Measurements from ENCODE around the gene MAMDC2. TPM values are rescaled to one million over a fixed set of nuclear protein-coding genes. Genes with fewer than 3 reads are reported as not detected.

The MAMDC2 gene
- total RNA-seq, 1 experiment from 2014 or later: 1.6 TPM

DNA sequence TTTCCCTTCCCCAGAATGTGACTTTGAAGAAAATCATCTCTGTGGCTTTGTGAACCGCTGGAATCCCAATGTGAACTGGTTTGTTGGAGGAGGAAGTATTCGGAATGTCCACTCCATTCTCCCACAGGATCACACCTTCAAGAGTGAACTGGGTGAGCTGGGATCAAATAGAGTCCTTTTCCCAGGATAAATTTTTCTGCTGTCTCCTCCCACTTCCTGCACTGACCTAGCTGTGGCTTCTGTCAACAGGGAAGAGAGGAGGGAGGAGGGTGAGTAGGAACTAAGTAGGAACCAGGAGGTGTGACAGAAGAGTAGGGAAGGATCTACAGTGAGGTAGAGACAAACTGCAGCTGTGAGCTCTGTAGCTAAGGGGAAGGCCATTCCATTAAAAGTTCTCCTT is 69.3 kb downstream of the MAMDC2 start:
- in situ Hi-C loops (cut with HindIII; ENCODE audit: low pct_unique_long_range_greater_than_20kb, low sequenced_read_pairs): loop anchor here (25.0 kb wide), 1 partner anchor 151 kb away; no protein-coding TSS in a partner anchor
- no peak for DNase-seq (ENCODE audit: low read depth, low spot score)

DNA sequence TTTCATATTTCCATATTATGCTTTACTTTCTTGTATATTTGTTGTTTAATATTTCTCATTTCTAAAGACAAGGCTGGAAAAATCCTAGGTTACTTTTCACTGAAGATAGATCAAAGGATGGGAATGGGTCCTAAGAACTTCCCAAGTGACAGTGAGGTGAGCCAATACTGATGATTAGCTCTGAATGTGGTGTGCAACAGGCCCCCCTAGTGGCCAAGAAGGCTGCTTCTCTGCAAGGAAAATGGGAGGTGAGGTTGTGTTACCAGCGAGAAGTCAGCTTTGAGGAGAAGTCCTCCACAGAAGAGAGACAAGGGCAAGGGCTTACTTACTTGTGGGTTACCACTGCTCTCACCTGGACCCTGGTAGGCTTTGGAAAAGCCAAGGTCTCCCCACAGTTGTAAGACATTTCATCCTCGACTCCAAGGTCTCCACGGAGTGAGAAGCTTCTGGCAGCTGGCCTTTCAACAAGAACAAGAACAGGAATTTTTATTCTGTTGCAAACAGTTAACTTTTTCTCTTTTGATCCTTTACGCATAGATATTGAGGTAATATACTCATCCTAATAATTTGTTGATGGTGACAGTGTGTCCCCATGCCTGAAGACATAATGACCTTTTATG is 69.9 kb downstream of the MAMDC2 start:
- peak; percentile 81 for DNase-seq (ENCODE audit: low read depth, low spot score)
- in situ Hi-C loops (cut with HindIII; ENCODE audit: low pct_unique_long_range_greater_than_20kb, low sequenced_read_pairs): loop anchor here (25.0 kb wide), 1 partner anchor 151 kb away; no protein-coding TSS in a partner anchor

DNA sequence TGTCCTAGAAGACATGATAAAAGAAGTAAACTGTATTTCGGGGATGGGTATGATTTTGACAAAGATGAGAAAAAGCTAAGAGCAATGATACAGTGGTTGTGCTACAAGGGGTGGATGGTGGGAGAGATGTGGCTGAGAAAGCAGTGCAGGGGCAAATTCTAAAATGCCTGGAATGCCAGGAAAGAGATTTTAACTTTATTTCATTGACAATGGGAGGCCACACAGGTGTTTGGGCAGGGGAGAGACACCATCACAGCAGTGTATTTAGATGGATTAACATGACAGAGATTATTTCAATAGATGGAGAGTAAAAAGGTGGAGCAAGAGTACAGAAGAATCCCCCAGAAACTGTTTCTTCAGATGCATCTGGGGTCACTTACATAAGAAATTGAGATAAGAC is 71.2 kb downstream of the MAMDC2 start:
- no peak for DNase-seq (ENCODE audit: low read depth, low spot score)
- in situ Hi-C loops (cut with HindIII; ENCODE audit: low pct_unique_long_range_greater_than_20kb, low sequenced_read_pairs): loop anchor here (25.0 kb wide), 1 partner anchor 153 kb away; no protein-coding TSS in a partner anchor

DNA sequence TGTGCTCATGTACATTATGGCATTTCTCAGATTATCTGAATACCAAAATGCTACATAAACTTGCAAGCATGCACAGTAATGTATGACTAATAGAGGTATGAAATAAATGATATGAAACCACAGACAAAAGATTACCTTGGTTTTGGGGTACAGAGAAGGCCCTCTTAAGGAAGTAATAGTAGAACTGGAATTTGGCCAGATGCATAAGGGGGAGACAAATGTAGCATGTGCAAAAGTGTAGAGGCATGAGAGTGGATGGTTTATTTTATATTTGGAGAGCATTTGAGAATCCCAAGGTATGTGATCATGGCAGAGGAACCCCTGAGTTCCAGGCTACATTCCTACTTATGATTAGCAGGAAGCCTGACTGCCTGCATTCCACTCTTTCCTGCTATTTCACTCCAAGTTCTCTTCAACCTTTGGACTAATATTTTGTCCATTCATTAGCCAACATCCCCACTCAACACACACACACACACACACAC is 74.2 kb downstream of the MAMDC2 start:
- in situ Hi-C loops (cut with HindIII; ENCODE audit: low pct_unique_long_range_greater_than_20kb, low sequenced_read_pairs): loop anchor here (25.0 kb wide), 1 partner anchor 156 kb away; no protein-coding TSS in a partner anchor
- no peak for DNase-seq (ENCODE audit: low read depth, low spot score)

DNA sequence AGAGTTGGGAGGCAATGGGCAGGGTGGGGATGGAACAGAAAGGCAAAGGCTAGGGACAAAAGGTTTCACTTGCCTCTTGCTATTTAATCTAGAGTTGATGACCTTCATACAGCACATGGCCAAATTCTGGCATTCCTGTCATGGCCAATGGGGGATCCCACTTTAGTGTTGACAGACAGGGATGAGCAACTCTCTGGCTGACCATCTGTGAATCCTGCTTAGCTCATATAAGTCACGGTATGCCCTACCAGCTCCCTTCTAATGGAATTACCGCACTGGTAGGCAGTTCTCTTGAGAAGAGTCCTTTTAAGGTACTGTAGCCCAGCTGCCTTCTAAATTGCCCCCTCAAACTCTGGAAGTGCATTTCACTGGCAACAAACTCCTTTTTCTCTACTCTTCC is 76.1 kb downstream of the MAMDC2 start:
- no peak for DNase-seq (ENCODE audit: low read depth, low spot score)
- in situ Hi-C loops (cut with HindIII; ENCODE audit: low pct_unique_long_range_greater_than_20kb, low sequenced_read_pairs): loop anchor here (25.0 kb wide), 1 partner anchor 157 kb away; no protein-coding TSS in a partner anchor

DNA sequence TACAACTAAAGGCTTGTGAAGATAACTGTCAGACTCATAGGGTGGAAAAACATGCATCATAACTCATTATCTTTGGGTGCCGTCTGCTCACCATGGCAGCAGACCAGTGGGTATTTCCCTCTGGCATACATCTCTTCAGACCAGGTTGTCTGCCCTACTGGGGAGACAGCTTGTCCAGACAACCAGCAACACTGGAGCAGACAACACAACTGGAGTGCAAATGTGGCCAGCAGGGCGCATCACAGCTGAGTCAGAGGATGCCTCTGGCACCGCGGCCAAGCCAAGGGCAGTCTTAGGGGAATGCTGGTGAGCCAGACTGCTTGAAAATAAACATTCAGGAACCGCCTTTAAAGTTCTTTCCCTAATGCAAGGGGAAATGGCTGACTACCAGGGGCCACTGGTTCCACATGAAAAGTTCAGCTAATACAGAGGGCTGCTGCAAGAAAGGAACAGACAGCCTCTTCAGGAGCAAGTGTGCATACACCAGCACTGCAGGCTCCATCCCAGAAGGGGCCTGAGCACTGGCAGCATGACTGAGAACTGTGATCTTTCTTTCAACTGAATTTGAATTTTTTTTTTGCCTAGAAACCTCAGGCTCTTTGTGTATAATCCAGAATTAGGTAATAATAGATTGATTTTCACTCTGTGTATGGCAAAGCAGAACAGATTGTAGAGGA is 77.3 kb downstream of the MAMDC2 start:
- in situ Hi-C loops (cut with HindIII; ENCODE audit: low pct_unique_long_range_greater_than_20kb, low sequenced_read_pairs): loop anchor here (25.0 kb wide), 1 partner anchor 159 kb away; no protein-coding TSS in a partner anchor
- peak; percentile 49 for DNase-seq (ENCODE audit: low read depth, low spot score)

DNA sequence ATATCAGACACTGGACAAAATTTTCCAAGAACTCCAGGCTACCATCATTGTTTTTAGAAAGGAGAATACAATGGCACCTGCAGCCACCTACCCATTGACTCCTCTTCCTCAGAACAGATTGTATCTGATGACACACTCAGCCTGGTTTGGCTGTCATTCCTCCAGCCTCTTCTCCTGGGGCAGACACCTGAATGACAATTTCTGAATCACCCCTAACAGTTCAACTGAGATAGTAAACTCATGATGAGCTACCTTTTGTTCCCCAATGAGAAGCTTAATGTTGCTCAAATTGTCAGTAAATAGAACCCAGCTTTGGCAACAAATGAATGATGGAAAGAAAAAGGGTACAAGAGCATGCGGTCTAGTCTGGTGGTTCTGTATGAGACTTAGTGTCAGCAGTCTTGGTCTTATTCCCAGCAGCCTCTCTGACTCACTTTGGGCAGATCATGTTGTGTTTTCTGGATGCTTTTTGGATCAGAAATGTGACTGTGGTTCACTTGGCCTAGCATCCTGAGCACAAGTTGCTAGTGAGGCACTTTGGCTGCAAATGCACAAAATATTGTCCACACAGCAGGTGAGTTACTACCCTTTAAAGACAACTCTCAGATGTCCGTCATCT is 78.3 kb downstream of the MAMDC2 start:
- in situ Hi-C loops (cut with HindIII; ENCODE audit: low pct_unique_long_range_greater_than_20kb, low sequenced_read_pairs): loop anchor here (25.0 kb wide), 1 partner anchor 160 kb away; no protein-coding TSS in a partner anchor
- no peak for DNase-seq (ENCODE audit: low read depth, low spot score)

DNA sequence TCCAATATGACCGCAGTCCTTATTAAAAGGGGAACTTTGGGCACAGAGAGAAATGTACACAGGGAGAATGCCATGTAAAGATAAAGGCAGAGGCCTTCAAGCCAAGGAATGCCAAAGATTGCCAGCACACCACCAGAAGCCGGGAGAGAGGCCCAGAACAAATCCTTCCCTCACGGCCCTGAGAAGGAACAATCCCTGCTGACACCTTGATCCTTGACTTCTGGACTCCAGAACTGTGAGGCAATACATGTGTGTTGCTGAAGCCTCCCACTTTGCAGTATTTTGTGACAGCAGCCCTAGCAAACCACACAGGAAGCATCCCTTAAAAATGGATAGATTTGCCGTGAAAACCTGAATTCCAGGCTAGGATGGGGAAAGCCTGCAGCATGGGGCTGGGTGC is 80.0 kb downstream of the MAMDC2 start:
- no peak for DNase-seq (ENCODE audit: low read depth, low spot score)
- in situ Hi-C loops (cut with HindIII; ENCODE audit: low pct_unique_long_range_greater_than_20kb, low sequenced_read_pairs): loop anchor here (25.0 kb wide), 1 partner anchor 161 kb away; no protein-coding TSS in a partner anchor

DNA sequence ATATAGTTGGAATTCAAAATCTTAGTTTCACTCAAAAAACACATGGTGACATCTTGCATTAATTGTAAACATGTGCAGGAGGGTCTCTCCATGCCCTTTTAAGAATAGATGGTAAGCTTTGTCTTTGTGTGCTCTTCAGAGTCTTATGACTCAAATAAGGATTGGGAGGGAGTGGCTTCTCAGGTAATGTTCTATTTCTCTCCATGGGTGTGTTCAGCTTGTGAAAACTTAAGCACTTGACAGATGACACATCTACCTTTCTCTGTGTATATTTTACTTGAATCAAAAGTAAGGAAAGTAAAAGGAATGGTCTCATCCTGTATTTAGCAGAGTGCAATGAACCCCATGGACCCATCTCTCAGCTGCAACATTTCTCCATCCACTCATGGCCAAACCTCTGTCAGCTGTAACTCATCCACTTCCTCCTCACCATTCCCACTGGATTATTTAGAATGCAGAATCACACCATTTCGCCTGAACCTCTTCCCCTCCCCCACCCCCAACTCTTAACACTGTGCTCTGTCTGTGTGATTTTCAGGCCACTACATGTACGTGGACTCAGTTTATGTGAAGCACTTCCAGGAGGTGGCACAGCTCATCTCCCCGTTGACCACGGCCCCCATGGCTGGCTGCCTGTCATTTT is 82.1 kb downstream of the MAMDC2 start:
- in situ Hi-C loops (cut with HindIII; ENCODE audit: low pct_unique_long_range_greater_than_20kb, low sequenced_read_pairs): no loop called here
- DNase-seq (ENCODE audit: low read depth, low spot score): no peak

DNA sequence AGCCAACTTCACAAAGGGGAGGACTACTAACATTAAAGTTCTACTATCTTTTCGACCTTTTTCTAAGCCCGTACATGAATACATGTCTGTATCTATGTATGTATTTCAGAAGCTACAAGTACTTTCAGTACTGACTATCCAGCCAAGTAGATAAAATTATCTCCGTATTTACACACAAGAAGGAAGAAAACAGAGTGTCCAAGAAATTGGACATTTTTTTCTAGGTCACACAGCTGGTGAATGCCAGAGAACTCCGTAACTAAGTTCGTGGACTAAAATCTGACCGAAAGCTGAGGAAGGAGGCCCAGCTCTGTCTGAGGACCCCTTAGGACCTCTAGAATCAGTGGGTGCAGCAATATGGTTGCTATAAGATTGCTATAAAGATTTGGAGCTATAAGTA is 83.4 kb downstream of the MAMDC2 start:
- in situ Hi-C loops (cut with HindIII; ENCODE audit: low pct_unique_long_range_greater_than_20kb, low sequenced_read_pairs): no loop called here
- no peak for DNase-seq (ENCODE audit: low read depth, low spot score)

DNA sequence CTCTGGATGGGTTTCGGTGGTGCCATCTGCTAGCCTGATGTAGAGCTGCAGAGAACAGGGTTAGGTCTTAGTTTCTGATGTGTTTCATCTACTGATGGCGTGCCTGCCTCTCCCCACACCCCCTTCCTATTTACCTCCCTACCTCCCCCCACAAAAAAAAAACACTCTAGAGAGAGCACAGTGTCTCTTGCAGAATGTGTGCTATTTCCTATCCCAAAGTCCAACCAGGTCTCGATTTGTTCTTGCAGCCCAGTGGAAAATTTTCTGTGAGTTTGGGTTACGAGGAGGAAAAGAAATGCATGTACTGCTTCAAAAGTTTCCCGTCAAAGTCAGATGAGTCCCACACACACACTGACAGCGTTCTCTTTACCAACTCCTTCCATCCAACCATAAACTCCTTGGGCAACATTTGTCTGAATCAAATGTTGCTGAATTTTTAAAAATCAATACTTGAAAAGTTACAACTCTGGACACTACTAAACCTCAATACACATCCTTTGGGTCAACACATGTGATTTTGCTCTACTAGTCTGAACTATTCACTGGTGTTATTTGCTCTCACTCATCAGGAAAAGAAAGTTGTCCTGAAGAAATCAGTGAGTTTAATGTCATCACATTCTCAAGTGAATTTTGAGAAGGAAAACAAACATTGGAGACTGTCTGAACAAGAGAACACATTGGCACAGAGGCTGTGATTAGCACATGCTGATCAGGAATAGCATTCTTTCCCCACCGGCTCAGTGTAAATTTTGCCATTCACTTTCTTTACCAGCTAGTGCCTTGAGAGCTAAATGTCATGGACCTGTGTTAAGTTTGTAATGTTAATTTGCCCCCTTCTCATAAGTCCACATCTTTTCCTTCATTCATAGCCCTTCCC is 84.1 kb downstream of the MAMDC2 start:
- in situ Hi-C loops (cut with HindIII; ENCODE audit: low pct_unique_long_range_greater_than_20kb, low sequenced_read_pairs): no loop called here
- DNase-seq (ENCODE audit: low read depth, low spot score): no peak

DNA sequence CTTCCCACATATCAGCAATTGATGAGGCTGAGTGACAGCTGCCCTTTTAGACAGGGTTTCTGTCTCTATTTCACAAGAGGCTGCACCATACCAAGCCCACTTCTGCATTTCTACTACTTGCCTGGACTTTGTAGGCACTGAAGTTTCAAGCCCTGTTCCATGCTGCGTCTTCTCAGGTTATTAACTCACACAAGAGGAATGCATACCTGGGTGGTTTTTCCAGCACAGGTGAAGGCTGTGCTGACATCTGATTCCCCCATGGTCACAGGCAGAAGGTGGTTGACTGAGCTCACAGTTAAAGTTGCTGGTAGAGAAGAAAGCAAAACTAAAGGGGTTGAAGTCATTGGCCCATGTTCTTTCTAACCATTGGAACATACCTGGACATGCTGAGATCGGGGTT is 86.6 kb downstream of the MAMDC2 start:
- DNase-seq (ENCODE audit: low read depth, low spot score): no peak
- in situ Hi-C loops (cut with HindIII; ENCODE audit: low pct_unique_long_range_greater_than_20kb, low sequenced_read_pairs): no loop called here

DNA sequence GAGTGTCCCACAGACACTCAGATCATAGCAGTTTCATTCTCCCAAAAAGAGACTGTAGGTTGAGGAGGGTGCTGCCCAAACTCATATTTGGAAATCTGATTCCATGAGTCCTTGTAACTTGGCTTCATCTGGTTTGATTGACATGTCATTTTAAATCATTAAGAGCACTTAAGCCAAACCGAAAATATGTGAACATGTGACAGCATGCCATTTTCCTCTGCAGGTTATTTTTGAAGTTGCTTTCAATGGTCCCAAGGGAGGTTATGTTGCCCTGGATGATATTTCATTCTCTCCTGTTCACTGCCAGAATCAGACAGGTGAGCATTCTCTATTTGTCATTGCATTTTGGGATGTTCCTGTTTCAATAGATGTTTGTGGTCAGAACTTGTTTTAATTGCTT is 87.6 kb downstream of the MAMDC2 start:
- in situ Hi-C loops (cut with HindIII; ENCODE audit: low pct_unique_long_range_greater_than_20kb, low sequenced_read_pairs): no loop called here
- no peak for DNase-seq (ENCODE audit: low read depth, low spot score)

DNA sequence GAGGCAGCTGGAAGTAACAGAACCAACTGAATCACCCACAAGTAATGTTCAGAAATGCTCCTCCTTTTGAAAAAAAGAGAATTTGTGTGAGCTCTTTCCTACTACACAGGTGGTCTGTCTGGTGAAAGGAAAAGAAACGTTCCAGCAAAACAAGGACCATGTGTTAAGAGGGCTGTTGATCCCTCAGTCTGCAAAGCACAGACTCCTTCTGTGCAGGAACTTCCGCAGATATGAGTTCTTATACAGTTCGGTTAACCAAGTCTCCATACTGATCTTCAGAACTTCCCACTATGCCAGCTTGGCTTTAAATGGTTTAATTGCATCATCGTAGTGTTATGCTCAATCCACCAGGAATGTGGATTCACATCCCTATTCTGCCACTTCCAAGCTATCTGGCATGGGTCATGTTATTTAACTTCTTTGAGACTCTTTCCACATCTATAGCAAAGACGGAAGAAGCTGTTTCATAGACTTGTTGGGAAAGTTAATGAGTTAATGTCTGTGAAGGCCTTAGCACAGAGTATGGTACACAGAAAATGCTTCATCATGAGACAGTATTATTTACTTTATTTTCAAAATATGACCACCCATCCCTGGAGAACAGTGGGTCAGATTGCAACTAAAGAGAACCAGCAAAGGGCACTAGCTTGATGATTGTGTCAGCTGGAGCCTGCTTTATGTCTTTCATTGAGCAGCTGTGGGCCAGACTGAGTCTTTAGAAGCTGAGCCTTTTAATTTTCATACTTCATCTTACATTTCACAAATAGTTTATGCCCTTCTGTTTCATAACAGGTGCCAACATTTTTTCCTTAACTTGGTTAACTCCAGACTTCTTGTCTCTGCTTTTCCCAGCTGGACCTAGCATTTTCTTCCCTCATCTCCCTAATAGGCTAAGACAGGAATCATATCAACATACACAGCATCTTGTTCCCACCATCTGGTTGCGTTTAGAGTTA is 89.9 kb downstream of the MAMDC2 start:
- no peak for DNase-seq (ENCODE audit: low read depth, low spot score)
- in situ Hi-C loops (cut with HindIII; ENCODE audit: low pct_unique_long_range_greater_than_20kb, low sequenced_read_pairs): no loop called here

DNA sequence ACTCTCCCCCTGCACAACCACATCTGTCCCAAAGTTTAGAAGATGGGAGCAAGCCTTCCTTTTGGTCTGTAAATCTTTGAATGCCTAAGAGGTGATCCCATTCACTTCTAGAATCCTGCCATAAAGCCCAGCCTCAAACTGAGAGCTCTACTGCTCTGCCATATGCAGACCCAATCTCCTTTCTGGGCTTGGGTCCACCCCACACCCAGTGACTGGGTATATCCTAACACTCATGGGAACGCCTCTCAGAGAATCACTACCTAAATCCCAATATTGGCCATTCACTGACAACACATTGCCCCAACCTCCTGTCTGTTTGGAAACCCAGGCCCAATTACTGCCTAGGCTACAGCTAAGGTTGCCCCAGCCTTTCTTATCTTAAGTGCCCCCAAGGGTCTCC is 90.7 kb downstream of the MAMDC2 start:
- DNase-seq (ENCODE audit: low read depth, low spot score): no peak
- in situ Hi-C loops (cut with HindIII; ENCODE audit: low pct_unique_long_range_greater_than_20kb, low sequenced_read_pairs): no loop called here

DNA sequence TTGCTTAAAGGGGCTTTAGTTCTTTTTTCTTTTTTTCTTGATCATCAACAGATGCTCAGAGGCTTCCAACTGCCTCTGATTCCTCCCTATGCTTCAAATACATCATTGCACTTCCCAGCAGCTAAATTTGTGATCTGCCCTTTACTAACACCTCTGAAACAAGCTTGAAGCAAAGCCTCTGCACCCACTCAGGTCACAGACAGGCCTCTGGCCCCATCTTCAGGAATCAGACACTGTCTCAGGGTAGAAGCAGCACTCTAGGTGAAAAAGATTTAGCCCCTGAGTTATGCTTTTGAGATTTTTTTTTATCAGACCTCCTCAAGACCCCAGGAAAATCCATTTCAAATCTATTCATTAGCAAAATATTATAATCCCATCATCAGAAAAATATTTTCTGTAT is 91.5 kb downstream of the MAMDC2 start:
- in situ Hi-C loops (cut with HindIII; ENCODE audit: low pct_unique_long_range_greater_than_20kb, low sequenced_read_pairs): no loop called here
- no peak for DNase-seq (ENCODE audit: low read depth, low spot score)
